HepG2 (cell line): ENCODE results near the gene GRAMD1A.

Experiments used
- CEBPB ChIP-seq: IDR thresholded peaks from 2 replicates; pipeline ENCODE4 v1.6.1; 2011; ENCODE audit warnings: low read depth, low read length, improper control_type of control experiment, borderline replicate concordance
- GABPA ChIP-seq, 2 experiments: IDR thresholded peaks; 2 replicates each; pipeline ENCODE4 v1.6.1; 2011 to 2016; ENCODE audit warnings: low read depth in 2 of 2, low read length in 1 of 2, missing biosample characterization in 1 of 2, missing genetic modification characterization in 1 of 2
- MYC ChIP-seq: sonication (generic); formaldehyde crosslinking; IDR thresholded peaks from 2 replicates; pipeline ENCODE4 v1.9.0; 2021; ENCODE audit warnings: missing genetic modification reagents, borderline replicate concordance
- NFIC ChIP-seq: IDR thresholded peaks from 2 replicates; pipeline ENCODE4 v1.6.1; 2012; ENCODE audit warnings: mild to moderate bottlenecking, low read length, inconsistent platforms

- TF ChIP-seq CEBPB (no peak), NFIC (no peak), MYC (CRISPR knock-in tag) (no peak), GABPA (IDR thresholded peaks at IDR 0.05; ENCODE audit: low read depth, low read length) (no peak), GABPA (CRISPR knock-in tag; IDR thresholded peaks at IDR 0.05; ENCODE audit: low read depth) (no peak)
Measured at GRCh38 chr19:35060160-35060855, 60.2 kb downstream of the GRAMD1A start.
